Activated gamma-delta T cell treated with Interleukin-2 at 50 U/mL for 16 hours (primary cell): ENCODE results near the gene TKT.

Experiments used
- DNase-seq: peaks from one replicate; pipeline ENCODE4 v3.0.0-alpha.2; 2020

TKT gene

GRCh38 chr3:53223541-53223966 lies 32.3 kb downstream of the TKT start:
- no peak for DNase-seq

- DNase-seq = no peak
Measured at GRCh38 chr3:53223025-53223424, 32.8 kb downstream of the TKT start.

- DNase-seq = no peak
Measured at GRCh38 chr3:53222183-53222901, 33.5 kb downstream of the TKT start.

GRCh38 chr3:53221827-53222182 lies 34.0 kb downstream of the TKT start:
- no peak for DNase-seq

- no peak for DNase-seq
Measured at GRCh38 chr3:53221345-53221744, 34.5 kb downstream of the TKT start.

GRCh38 chr3:53219895-53220483 lies 35.8 kb downstream of the TKT start:
- peak; percentile 70 for DNase-seq

GRCh38 chr3:53218131-53218530 lies 37.7 kb downstream of the TKT start:
- DNase-seq = no peak

GRCh38 chr3:53217175-53217574 lies 38.6 kb downstream of the TKT start:
- no peak for DNase-seq

GRCh38 chr3:53216723-53217122 lies 39.1 kb downstream of the TKT start:
- no peak for DNase-seq

- no peak for DNase-seq
Measured at GRCh38 chr3:53215816-53216215, 40.0 kb downstream of the TKT start.

GRCh38 chr3:53213276-53213675 lies 42.5 kb downstream of the TKT start:
- DNase-seq = no peak

GRCh38 chr3:53211706-53212702 lies 43.8 kb downstream of the TKT start:
- no peak for DNase-seq

- no peak for DNase-seq
Measured at GRCh38 chr3:53202331-53203015, 53.3 kb downstream of the TKT start.

GRCh38 chr3:53200501-53201498 lies 55.0 kb downstream of the TKT start:
- no peak for DNase-seq

GRCh38 chr3:53199834-53200233 lies 56.0 kb downstream of the TKT start:
- no peak for DNase-seq

- DNase-seq = no peak
Measured at GRCh38 chr3:53198996-53199395, 56.8 kb downstream of the TKT start.

GRCh38 chr3:53198256-53198977 lies 57.4 kb downstream of the TKT start:
- DNase-seq = no peak

- DNase-seq = no peak
Measured at GRCh38 chr3:53196575-53197407, 59.0 kb downstream of the TKT start.

- DNase-seq = peak; percentile 43
Measured at GRCh38 chr3:53195602-53196574, 59.9 kb downstream of the TKT start.
